Measurements from ENCODE around the gene SOWAHA. TPM values are rescaled to one million over a fixed set of nuclear protein-coding genes. Genes with fewer than 3 reads are reported as not detected.

Gene SOWAHA
- total RNA-seq, 1 donor from 2014 or later = not detected

DNA sequence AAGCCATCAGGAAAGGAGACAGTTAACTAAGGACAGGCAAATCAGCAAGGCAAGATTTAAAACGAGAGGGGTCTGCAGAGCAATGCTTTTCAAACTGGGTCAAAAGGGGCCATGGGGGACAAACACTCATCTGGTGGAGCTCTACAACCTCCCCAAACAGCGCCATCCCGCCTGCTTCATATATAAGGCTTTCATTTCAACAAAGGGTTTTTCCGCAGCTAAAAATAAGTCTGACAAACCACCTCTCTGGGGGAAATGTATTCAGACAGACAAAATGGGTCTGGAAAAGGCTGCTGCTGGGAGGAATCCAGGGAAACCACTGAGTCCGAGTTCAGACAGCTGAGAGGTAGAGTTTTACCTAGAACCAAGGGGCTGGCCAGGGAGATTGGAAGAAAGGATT is 27.7 kb upstream of the SOWAHA start:
- intact Hi-C loops (cut with DNase I) = no loop called here
- H3K36me3 ChIP-seq = no peaks in the 10 kb centered on the region
- TF ChIP-seq, protein P1, sequence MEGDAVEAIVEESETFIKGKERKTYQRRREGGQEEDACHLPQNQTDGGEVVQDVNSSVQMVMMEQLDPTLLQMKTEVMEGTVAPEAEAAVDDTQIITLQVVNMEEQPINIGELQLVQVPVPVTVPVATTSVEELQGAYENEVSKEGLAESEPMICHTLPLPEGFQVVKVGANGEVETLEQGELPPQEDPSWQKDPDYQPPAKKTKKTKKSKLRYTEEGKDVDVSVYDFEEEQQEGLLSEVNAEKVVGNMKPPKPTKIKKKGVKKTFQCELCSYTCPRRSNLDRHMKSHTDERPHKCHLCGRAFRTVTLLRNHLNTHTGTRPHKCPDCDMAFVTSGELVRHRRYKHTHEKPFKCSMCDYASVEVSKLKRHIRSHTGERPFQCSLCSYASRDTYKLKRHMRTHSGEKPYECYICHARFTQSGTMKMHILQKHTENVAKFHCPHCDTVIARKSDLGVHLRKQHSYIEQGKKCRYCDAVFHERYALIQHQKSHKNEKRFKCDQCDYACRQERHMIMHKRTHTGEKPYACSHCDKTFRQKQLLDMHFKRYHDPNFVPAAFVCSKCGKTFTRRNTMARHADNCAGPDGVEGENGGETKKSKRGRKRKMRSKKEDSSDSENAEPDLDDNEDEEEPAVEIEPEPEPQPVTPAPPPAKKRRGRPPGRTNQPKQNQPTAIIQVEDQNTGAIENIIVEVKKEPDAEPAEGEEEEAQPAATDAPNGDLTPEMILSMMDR (IDR thresholded peaks at IDR 0.05) = no peak
- H3K27ac ChIP-seq = peak overlapping the region; percentile 4 to 52
- H3K9me3 ChIP-seq = no peaks in the 10 kb centered on the region
- H3K4me1 ChIP-seq = peaks cover 5 to 36% of the 10 kb centered on the region in 2 donors
- no peaks in the 10 kb centered on the region for H3K27me3 ChIP-seq
- DNase-seq (ENCODE audit: low spot score in 2 of 2) = peak in 1 of 2 donors; percentile 31
- no peak overlapping the region for H3K4me3 ChIP-seq

DNA sequence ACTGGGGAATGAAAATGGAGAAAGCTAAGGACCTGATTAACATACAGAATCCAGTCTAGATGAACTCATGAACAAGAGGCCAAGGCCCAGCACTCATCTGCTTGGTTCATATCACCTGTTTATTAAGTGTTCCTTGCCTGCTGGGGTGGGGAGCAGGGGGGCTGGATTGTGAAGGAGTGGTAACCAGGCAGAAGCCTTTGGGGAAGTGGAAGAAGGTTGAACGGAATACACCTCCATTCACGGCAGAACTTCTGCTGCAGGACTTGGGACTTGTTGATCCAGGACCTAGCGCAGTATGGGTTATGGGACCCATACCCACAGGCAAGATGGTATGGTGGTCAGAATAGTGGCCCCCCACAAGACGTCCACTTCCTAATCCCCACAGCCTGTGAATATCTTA is 27.2 kb upstream of the SOWAHA start:
- Histone ChIP-seq H3K36me3 (no peaks in the 10 kb centered on the region), H3K27me3 (no peaks in the 10 kb centered on the region), H3K4me1 (peaks cover 5 to 36% of the 10 kb centered on the region in 2 donors), H3K4me3 (no peak overlapping the region), H3K27ac (peak overlapping the region; percentile 4 to 52), H3K9me3 (no peaks in the 10 kb centered on the region)
- TF ChIP-seq, protein P1 (IDR thresholded peaks at IDR 0.05) = no peak
- intact Hi-C loops (cut with DNase I) = no loop called here
- DNase-seq (ENCODE audit: low spot score in 2 of 2) = peak in 1 of 2 donors; percentile 48

DNA sequence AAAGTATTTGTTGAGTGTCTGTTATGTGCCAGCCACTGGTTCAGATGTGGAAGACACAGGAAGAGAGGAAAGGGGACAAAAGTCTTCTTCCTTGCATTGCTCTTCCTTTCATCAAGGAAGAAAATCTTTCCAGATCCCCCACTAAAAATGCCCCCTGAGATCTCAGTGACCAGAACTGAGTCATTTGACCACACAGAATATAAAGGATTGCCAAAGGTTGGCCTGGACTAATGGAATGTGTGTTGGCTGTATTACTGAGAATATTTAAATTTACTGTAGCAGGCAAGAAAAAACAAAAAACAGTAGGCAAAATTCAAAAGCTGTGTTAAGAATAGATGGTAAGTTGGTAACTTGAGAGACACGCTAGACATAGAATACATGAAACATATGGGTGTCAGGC is 26.0 kb upstream of the SOWAHA start:
- TF ChIP-seq, protein P1 (IDR thresholded peaks at IDR 0.05) = no peak
- no peaks in the 10 kb centered on the region for H3K9me3 ChIP-seq
- no peaks in the 10 kb centered on the region for H3K27me3 ChIP-seq
- no peaks in the 10 kb centered on the region for H3K36me3 ChIP-seq
- no peak overlapping the region for H3K27ac ChIP-seq
- DNase-seq (ENCODE audit: low spot score in 2 of 2) = no peak
- H3K4me3 ChIP-seq = no peak overlapping the region
- H3K4me1 ChIP-seq = peaks cover 5 to 34% of the 10 kb centered on the region in 2 donors
- intact Hi-C loops (cut with DNase I) = no loop called here

DNA sequence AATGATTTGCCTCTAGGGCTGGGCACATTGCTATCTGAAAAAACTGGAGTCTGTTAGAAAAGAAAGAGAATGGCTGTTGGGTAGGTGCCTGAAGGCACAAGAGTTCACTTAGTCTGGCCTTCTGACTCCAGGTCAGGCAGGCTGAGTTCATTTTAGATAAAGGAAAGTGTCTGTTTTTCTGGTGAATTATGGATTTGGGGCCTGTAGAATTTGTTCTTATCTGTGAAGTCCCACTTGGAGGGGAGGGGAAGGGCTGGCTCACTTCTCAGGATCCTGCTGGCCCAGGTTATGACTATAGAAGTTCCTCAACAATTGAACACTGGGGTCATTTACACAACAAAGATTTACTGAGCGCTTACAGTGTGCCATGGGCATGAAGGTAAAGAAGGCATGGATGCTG is 24.6 kb upstream of the SOWAHA start:
- Histone ChIP-seq H3K4me1 (peaks cover 0 to 20% of the 10 kb centered on the region in 2 donors), H3K4me3 (no peak overlapping the region), H3K27me3 (no peaks in the 10 kb centered on the region), H3K27ac (no peak overlapping the region), H3K36me3 (no peaks in the 10 kb centered on the region), H3K9me3 (no peaks in the 10 kb centered on the region)
- intact Hi-C loops (cut with DNase I) = no loop called here
- TF ChIP-seq, protein P1 (IDR thresholded peaks at IDR 0.05) = no peak
- DNase-seq (ENCODE audit: low spot score in 2 of 2) = no peak

DNA sequence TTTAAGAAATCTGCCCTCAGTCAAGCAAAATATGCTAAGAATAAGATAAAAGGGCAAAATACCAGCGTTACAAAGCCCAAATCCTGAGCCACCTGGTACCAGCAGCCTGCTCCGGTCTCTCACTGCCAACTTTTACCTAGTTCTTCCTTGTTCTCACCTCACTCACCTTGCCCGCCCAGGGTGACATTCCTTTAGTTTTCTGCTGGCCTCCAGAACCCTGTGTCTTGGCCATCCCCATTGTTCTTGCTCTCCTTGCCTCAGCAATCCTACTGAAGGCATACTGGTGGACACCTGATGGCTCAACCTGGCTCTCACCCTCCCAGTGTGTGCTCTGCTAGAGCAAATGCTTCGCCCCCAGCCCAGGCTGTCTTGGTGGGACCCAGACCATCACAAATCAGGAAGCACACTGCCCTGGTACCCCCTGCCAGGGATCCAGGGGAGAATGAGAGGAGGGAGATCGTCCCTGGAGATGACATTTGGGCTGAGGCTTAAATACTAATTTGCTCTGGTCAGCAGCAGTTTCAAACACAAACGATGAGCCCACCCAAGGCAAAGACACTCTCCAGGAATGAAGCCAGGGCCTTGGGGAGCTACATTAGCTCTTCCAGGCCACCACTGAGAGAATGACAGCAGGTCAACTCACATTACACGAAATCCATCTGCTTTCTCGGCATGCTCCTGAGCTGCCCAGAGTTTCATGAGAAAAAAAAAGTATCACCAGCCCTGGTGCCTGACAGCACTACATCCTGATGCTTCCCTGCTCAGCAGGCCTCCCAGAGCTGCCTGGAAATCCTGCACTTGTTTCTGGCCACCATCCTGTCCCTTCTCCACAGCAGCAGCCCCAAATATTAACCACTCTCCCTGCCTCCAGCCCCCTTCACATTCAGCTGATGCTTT is 23.9 kb upstream of the SOWAHA start:
- peaks cover 0 to 17% of the 10 kb centered on the region in 2 donors for H3K4me1 ChIP-seq
- peak in 1 of 2 donors; percentile 30 for DNase-seq (ENCODE audit: low spot score in 2 of 2)
- no peaks in the 10 kb centered on the region for H3K27me3 ChIP-seq
- no peaks in the 10 kb centered on the region for H3K36me3 ChIP-seq
- intact Hi-C loops (cut with DNase I) = no loop called here
- TF ChIP-seq, protein P1 (IDR thresholded peaks at IDR 0.05) = no peak
- no peaks in the 10 kb centered on the region for H3K9me3 ChIP-seq
- no peak overlapping the region for H3K4me3 ChIP-seq
- H3K27ac ChIP-seq = no peak overlapping the region

All from ascending aorta (tissue), 2 donors.